Activated naive CD8-positive, alpha-beta T cell (primary cell): ENCODE data around the gene PLXNB2.

Experiments used
- H3K27ac Mint-ChIP-seq: one replicate; pipeline ENCODE4 v1.8.0; 2021; ENCODE audit warnings: mixed read lengths
- H3K27me3 Mint-ChIP-seq: one replicate; pipeline ENCODE4 v1.8.0; 2021; ENCODE audit warnings: mixed read lengths
- H3K36me3 Mint-ChIP-seq: one replicate; pipeline ENCODE4 v1.8.0; 2021; ENCODE audit warnings: mixed read lengths
- H3K4me1 Mint-ChIP-seq: one replicate; pipeline ENCODE4 v1.8.0; 2021; ENCODE audit warnings: low read depth, mixed read lengths
- H3K4me3 Mint-ChIP-seq: one replicate; pipeline ENCODE4 v1.8.0; 2021; ENCODE audit warnings: mild to moderate bottlenecking, mixed read lengths
- H3K9me3 Mint-ChIP-seq: one replicate; pipeline ENCODE4 v1.8.0; 2021; ENCODE audit warnings: low read depth, mixed read lengths

Gene PLXNB2

GRCh38 chr22:50286701-50287318, 20.6 kb downstream of the PLXNB2 start:
- Mint-ChIP-seq H3K36me3 (no peaks in the 10 kb centered on the region), H3K4me3 (no peak overlapping the region), H3K27me3 (no peaks in the 10 kb centered on the region), H3K27ac (no peak overlapping the region), H3K4me1 (peaks cover under 1% of the 10 kb centered on the region), H3K9me3 (no peaks in the 10 kb centered on the region)

DNA sequence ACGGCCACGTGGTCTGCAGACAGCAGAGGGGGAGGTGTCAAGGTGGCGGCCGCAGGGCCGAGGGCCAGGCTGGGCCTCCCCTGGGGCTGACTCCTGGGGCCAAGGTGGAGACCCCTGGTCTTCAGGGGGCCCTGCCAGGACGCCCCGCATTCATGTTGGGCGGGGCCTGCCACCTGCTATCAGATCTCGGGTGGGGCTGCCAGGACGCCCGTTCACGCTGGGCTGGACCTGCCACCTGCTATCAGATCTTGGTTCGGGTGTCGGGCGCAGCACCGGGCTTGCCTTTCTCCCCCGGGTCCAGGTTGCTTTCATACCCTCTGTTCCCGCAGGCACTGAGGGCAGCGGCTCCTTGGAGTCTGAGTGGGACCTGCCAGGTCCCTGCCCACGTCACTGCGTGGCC, 21.2 kb downstream of the PLXNB2 start:
- Mint-ChIP-seq H3K4me3 (no peak overlapping the region), H3K9me3 (no peaks in the 10 kb centered on the region), H3K27me3 (no peaks in the 10 kb centered on the region), H3K4me1 (no peaks in the 10 kb centered on the region), H3K36me3 (no peaks in the 10 kb centered on the region), H3K27ac (no peak overlapping the region)

DNA sequence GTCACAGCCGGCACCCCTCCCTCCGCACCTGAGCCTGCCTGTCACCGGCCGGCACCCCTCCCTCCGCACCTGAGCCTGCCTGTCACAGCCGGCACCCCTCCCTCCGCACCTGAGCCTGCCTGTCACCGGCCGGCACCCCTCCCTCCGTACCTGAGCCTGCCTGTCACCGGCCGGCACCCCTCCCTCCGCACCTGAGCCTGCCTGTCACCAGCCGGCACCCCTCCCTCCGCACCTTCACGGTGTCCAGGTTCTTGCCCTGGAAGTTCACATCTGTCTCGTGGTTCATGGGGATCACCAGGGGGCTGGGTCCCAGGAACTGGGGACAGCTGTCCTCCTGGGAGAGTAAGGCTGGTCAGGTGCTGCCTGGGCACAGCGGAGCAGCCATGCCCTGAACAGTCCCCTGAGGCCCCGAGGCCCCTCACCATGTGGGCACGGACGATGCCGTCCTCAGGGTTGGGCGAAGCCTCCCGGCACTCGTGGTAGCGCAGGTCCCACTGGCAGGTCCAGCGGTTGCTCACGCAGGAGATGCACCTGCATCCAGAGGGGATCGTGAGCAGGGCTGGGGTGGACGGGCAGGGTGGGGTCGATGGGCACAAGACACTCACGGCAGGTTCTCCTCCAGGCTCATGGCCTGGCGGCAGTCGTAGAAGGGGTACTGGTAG, 21.7 kb downstream of the PLXNB2 start:
- H3K36me3 Mint-ChIP-seq, result no peaks in the 10 kb centered on the region
- no peak overlapping the region for H3K27ac Mint-ChIP-seq
- no peak overlapping the region for H3K4me3 Mint-ChIP-seq
- no peaks in the 10 kb centered on the region for H3K4me1 Mint-ChIP-seq
- H3K9me3 Mint-ChIP-seq, result no peaks in the 10 kb centered on the region
- no peaks in the 10 kb centered on the region for H3K27me3 Mint-ChIP-seq

DNA sequence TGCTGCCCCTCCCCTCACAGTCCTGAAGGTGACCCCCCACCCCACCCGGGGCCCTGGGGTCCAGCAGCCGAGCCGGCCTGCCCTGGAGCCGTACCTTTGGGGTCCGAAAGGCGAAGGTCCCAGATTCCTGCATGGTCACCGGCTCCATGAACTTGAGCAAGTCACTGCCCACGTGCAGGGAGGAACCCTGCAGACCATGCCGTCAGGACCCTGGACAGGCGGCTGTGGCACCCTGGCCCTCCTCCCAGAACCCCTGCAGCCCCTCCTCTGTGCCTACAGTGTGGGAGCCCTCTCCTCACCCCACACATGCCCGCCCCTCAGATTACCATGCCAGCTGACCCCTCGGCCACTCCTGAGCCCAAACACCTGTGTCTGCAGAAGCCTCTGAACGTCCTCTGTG, 23.0 kb downstream of the PLXNB2 start:
- Mint-ChIP-seq H3K4me1 (no peaks in the 10 kb centered on the region), H3K36me3 (no peaks in the 10 kb centered on the region), H3K4me3 (no peak overlapping the region), H3K27me3 (no peaks in the 10 kb centered on the region), H3K9me3 (no peaks in the 10 kb centered on the region), H3K27ac (no peak overlapping the region)

DNA sequence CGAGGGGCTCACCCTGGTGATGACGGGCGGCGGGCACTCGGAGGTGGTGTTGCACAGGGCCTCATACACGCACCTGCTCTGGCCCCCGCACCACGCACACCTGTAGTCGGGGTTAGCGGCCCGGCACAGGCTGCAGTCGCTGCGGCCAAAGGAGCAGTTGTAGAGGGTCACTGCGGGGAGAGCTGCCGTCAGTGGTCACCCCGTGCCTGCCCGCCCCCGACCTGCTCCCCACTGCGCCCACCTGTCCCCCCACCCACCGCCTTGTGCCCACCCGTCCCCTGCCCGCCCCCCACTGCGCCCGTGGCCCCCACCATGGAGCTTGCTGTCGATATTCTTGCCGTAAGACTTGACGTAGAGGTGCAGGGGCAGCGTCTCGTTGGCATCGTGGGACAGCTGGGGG, 23.6 kb downstream of the PLXNB2 start:
- Mint-ChIP-seq H3K36me3 (no peaks in the 10 kb centered on the region), H3K27me3 (no peaks in the 10 kb centered on the region), H3K27ac (no peak overlapping the region), H3K9me3 (no peaks in the 10 kb centered on the region), H3K4me1 (no peaks in the 10 kb centered on the region), H3K4me3 (no peak overlapping the region)

DNA sequence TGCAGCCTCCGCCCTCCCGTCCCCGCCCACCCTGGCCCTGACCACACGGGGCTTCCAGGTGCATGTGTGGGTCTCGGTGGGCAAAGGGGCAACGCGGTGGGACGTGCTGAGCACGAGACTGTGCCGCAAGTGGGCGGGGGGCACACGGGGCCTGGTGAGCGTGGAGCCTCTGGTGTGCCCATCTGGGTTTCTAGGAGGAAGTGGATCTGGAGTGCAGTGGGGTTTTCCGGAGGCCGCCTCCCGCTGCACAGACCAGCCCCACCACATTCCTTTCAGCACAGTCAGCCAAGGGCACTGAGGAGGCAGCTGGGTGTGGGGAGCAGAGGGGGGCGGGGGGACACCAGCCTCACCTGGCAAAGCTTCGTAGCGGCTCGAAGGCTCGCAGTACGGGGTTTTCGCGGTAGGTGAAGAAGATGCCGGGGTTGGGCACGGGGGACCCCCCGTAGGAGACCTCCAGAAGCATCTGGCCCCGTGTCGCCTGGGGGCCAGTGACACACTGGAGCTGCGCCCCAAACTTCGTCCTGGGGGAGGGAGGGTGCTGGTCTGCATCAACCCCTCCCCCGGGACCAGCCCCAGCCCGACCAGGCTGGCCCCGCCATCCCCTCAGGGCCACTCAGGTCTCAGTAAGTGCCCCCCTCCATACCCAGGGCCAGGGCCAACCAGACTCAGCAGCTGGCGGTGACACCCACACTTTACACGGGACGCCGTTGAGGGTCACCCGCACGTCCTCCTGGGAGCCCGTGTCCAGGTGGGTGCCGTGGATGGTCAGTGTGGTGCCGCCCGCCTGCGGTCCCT, 24.9 kb downstream of the PLXNB2 start:
- no peak overlapping the region for H3K27ac Mint-ChIP-seq
- no peaks in the 10 kb centered on the region for H3K36me3 Mint-ChIP-seq
- no peaks in the 10 kb centered on the region for H3K9me3 Mint-ChIP-seq
- no peak overlapping the region for H3K4me3 Mint-ChIP-seq
- no peaks in the 10 kb centered on the region for H3K27me3 Mint-ChIP-seq
- H3K4me1 Mint-ChIP-seq, result no peaks in the 10 kb centered on the region

- Mint-ChIP-seq H3K9me3 (no peaks in the 10 kb centered on the region), H3K27me3 (no peaks in the 10 kb centered on the region), H3K36me3 (no peaks in the 10 kb centered on the region), H3K4me3 (no peak overlapping the region), H3K4me1 (no peaks in the 10 kb centered on the region), H3K27ac (no peak overlapping the region)
These were observed 25.5 kb downstream of the PLXNB2 start for GRCh38 chr22:50281957-50282356.

- H3K27me3 Mint-ChIP-seq, result no peaks in the 10 kb centered on the region
- H3K9me3 Mint-ChIP-seq, result no peaks in the 10 kb centered on the region
- no peak overlapping the region for H3K4me3 Mint-ChIP-seq
- no peak overlapping the region for H3K27ac Mint-ChIP-seq
- H3K4me1 Mint-ChIP-seq, result peaks cover 2% of the 10 kb centered on the region
- H3K36me3 Mint-ChIP-seq, result no peaks in the 10 kb centered on the region
These were observed 26.1 kb downstream of the PLXNB2 start for GRCh38 chr22:50281384-50281760.

- no peaks in the 10 kb centered on the region for H3K27me3 Mint-ChIP-seq
- no peaks in the 10 kb centered on the region for H3K36me3 Mint-ChIP-seq
- H3K27ac Mint-ChIP-seq, result no peak overlapping the region
- H3K4me3 Mint-ChIP-seq, result no peak overlapping the region
- no peaks in the 10 kb centered on the region for H3K9me3 Mint-ChIP-seq
- H3K4me1 Mint-ChIP-seq, result peaks cover 2% of the 10 kb centered on the region
These were observed 26.6 kb downstream of the PLXNB2 start for GRCh38 chr22:50280708-50281383.

DNA sequence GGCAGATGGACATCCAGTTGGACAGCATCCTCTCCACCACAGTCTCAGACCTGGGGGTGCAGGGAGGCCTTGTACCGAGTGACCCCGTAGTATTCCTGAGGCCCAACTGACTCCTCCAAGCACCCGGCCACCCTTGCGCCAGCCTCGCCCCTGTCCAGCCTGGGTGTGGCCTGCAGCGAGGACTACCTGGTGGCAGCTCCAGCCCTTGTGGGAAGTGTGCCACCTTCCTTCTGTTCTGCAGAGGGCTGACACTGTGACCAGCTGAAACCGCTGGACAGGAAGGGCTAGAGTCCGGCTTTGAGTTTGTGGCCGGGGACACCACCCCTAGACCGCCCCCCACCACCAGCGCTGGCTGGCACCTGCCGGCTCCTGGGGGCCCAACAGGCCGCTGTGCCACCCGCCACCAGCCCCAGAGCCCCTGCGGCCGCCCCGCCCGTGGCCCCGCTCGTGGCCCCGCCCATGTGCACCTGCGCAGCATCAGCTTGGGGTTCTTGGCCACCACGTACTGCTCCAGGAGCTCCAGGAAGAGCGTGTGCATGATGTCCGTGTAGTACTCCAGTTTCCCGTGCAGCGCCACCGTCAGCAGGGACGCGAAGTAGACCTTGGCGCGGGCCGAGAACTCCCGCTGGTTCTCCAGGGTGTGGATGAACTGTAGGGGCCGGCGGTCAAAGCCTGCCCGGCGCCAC, 27.3 kb downstream of the PLXNB2 start:
- Mint-ChIP-seq H3K27ac (no peak overlapping the region), H3K4me3 (no peak overlapping the region), H3K4me1 (peaks cover 2% of the 10 kb centered on the region), H3K9me3 (no peaks in the 10 kb centered on the region), H3K36me3 (no peaks in the 10 kb centered on the region), H3K27me3 (no peaks in the 10 kb centered on the region)

GRCh38 chr22:50278956-50279619, 28.4 kb downstream of the PLXNB2 start:
- Mint-ChIP-seq H3K4me1 (peaks cover 2% of the 10 kb centered on the region), H3K27ac (no peak overlapping the region), H3K27me3 (no peaks in the 10 kb centered on the region), H3K4me3 (no peak overlapping the region), H3K9me3 (no peaks in the 10 kb centered on the region), H3K36me3 (no peaks in the 10 kb centered on the region)

GRCh38 chr22:50278461-50278860, 29.0 kb downstream of the PLXNB2 start:
- H3K27me3 Mint-ChIP-seq, result no peaks in the 10 kb centered on the region
- H3K4me3 Mint-ChIP-seq, result no peak overlapping the region
- H3K9me3 Mint-ChIP-seq, result no peaks in the 10 kb centered on the region
- H3K4me1 Mint-ChIP-seq, result peaks cover 3% of the 10 kb centered on the region
- no peak overlapping the region for H3K27ac Mint-ChIP-seq
- no peaks in the 10 kb centered on the region for H3K36me3 Mint-ChIP-seq

- no peak overlapping the region for H3K4me3 Mint-ChIP-seq
- no peaks in the 10 kb centered on the region for H3K27me3 Mint-ChIP-seq
- no peak overlapping the region for H3K27ac Mint-ChIP-seq
- H3K4me1 Mint-ChIP-seq, result peaks cover 3% of the 10 kb centered on the region
- H3K9me3 Mint-ChIP-seq, result no peaks in the 10 kb centered on the region
- H3K36me3 Mint-ChIP-seq, result no peaks in the 10 kb centered on the region
These were observed 29.7 kb downstream of the PLXNB2 start for GRCh38 chr22:50277761-50278160.

DNA sequence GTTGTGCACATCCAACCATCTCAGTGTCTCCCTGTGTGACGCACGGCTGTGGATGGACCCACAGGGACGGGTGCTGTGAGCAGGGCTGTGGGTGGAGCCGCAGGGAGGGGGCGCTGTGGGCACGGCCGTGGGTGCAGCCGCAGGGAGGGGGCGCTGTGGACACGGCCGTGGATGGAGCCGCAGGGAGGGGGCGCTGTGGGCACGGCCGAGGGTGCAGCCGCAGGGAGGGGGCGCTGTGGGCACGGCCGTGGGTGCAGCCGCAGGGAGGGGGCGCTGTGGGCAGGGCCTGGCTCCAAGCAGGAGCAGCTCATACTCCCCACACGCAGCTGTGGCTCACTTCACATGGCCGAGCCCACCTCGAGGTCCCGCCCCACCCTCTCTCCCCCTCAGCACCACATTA, 31.3 kb downstream of the PLXNB2 start:
- Mint-ChIP-seq H3K4me1 (peaks cover 3% of the 10 kb centered on the region), H3K27me3 (no peaks in the 10 kb centered on the region), H3K4me3 (no peak overlapping the region), H3K9me3 (no peaks in the 10 kb centered on the region), H3K27ac (no peak overlapping the region), H3K36me3 (no peaks in the 10 kb centered on the region)
